ENCODE measurements around the gene NCOA7. TPM values are rescaled to one million over a fixed set of nuclear protein-coding genes. Genes with fewer than 3 reads are reported as not detected.
"Not testable (repeated sequence)": the region's sequence is repeated elsewhere in the genome, so short reads cannot be mapped to it uniquely, and the experiment has no call there.

Gene NCOA7
- total RNA-seq, 4 donors from 2014 or later: 17.9 to 72.8 (median 40.6) TPM

GRCh38 chr6:125962900-125963497 is 172.2 kb downstream of the NCOA7 start:
- Histone ChIP-seq H3K27me3 (no peaks in the 10 kb centered on the region), H3K9me3 (no peaks in the 10 kb centered on the region), H3K36me3 (no peaks in the 10 kb centered on the region), H3K4me1 (no peaks in the 10 kb centered on the region), H3K27ac (no peak overlapping the region), H3K4me3 (no peak overlapping the region)
- DNase-seq: no peak
- intact Hi-C loops (cut with DNase I; ENCODE audit: low total_unique reads): no loop called here
- TF ChIP-seq POLR2A (IDR thresholded peaks at IDR 0.05) (no peak), CTCF (IDR thresholded peaks at IDR 0.05) (no peak)

DNA sequence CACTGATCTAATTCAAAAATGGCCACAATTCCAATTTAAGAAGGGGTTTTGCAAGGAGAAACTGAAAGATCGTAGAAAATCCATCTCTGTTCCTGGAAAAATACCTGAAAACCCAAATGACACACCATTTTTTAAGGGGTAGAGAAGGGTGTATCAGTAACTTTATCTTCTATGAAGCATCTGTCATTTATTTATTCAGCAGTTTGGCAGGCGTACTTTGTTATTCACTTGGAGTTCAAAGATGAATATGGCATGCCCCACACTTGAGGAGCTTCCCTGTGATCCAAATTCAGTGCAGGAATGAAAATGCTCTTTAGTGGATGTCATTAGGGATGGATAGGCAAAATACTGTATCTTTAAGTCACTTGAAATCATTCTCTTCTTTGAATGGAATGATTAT is 173.1 kb downstream of the NCOA7 start:
- H3K27me3 ChIP-seq: no peaks in the 10 kb centered on the region
- no peaks in the 10 kb centered on the region for H3K36me3 ChIP-seq
- no peak overlapping the region for H3K4me3 ChIP-seq
- intact Hi-C loops (cut with DNase I; ENCODE audit: low total_unique reads): no loop called here
- no peak overlapping the region for H3K27ac ChIP-seq
- no peaks in the 10 kb centered on the region for H3K4me1 ChIP-seq
- DNase-seq: no peak
- H3K9me3 ChIP-seq: no peaks in the 10 kb centered on the region
- no peak for TF ChIP-seq CTCF (IDR thresholded peaks at IDR 0.05)
- no peak for TF ChIP-seq POLR2A (IDR thresholded peaks at IDR 0.05)

DNA sequence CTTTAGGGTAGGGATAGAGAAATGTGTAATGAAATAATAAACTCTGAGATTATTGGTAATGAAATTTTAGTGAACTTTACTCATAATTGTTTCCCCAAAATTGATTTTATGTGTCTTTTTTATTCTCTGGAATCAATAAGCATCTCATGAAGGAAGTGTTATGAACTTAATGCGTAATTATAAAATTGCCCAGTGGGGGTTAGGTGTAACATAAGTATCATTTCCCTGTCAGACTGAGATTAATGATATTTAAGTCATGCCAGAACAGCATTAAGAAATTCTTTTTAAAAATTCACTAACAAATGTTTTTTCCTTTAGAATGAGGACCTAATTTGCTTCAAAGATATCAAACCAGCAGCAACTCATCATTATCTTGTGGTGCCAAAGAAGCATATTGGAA is 175.8 kb downstream of the NCOA7 start:
- intact Hi-C loops (cut with DNase I; ENCODE audit: low total_unique reads): no loop called here
- H3K9me3 ChIP-seq: no peaks in the 10 kb centered on the region
- no peaks in the 10 kb centered on the region for H3K36me3 ChIP-seq
- no peak for DNase-seq
- H3K4me1 ChIP-seq: no peaks in the 10 kb centered on the region
- H3K27me3 ChIP-seq: no peaks in the 10 kb centered on the region
- TF ChIP-seq POLR2A (IDR thresholded peaks at IDR 0.05) (no peak), CTCF (IDR thresholded peaks at IDR 0.05) (no peak)
- no peak overlapping the region for H3K27ac ChIP-seq
- H3K4me3 ChIP-seq: no peak overlapping the region

DNA sequence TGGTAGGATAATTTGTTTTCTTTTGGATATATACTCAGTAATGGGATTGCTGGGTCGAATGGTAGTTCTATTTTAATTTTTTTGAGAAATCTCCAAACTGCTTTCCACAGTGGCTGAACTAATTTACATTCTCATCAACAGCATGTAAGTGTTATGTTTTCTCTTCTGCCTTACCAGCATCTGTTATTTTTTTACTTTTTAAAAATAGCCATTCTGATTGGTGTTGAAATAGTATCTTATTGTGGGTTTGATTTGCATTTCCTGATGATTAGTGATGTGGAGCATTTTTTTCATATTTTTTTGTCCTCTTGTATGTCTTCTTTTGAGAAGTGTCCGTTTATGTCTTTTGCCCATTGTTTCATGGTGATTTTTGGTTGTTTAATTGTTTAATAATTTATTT is 177.7 kb downstream of the NCOA7 start:
- DNase-seq: no peak
- Histone ChIP-seq H3K4me3 (no peak overlapping the region), H3K36me3 (no peaks in the 10 kb centered on the region), H3K4me1 (no peaks in the 10 kb centered on the region), H3K27ac (no peak overlapping the region), H3K9me3 (no peaks in the 10 kb centered on the region), H3K27me3 (no peaks in the 10 kb centered on the region)
- TF ChIP-seq POLR2A (IDR thresholded peaks at IDR 0.05): no peak
- intact Hi-C loops (cut with DNase I; ENCODE audit: low total_unique reads): no loop called here

GRCh38 chr6:125970760-125971159 is 180.0 kb downstream of the NCOA7 start:
- Histone ChIP-seq H3K27me3 (no peaks in the 10 kb centered on the region), H3K9me3 (no peaks in the 10 kb centered on the region), H3K27ac (no peak overlapping the region), H3K4me3 (no peak overlapping the region), H3K4me1 (no peaks in the 10 kb centered on the region), H3K36me3 (no peaks in the 10 kb centered on the region)
- no peak for DNase-seq
- TF ChIP-seq POLR2A (IDR thresholded peaks at IDR 0.05): no peak
- TF ChIP-seq CTCF (IDR thresholded peaks at IDR 0.05): no peak
- intact Hi-C loops (cut with DNase I; ENCODE audit: low total_unique reads): no loop called here

DNA sequence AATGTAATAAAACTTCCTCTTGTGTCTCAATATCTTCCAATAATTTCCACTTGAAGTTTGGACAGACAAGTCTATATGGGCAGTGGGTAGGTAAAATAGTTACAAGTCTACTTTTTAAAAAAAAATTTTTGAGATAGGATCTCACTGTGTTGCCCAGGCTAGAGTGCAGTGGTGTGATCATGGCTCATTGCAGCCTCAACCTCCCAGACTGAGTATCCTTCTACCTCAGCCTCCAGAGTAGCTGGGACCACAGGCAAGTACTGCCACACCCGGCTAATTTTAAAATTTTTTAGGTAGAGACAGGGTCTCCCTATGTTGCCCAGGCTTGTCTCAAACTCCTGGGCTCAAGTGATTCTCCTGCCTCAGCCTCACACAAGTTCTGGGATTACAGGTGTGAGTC is 181.7 kb downstream of the NCOA7 start:
- not testable (repeated sequence) for DNase-seq

More for the DNA sequence above, 181.7 kb downstream of the NCOA7 start:
- H3K9me3 ChIP-seq; H3K27ac ChIP-seq; intact Hi-C loops (cut with DNase I; ENCODE audit: low total_unique reads); H3K4me1 ChIP-seq; H3K4me3 ChIP-seq; H3K36me3 ChIP-seq; H3K27me3 ChIP-seq: not testable (repeated sequence)
